Ovary (tissue), 3 donors: ENCODE data around the gene NAALADL2.

Experiments used
- CTCF ChIP-seq, 3 donors: fragments of 450-650 bp in 2 of 3; fragments of 200-600 bp in 1 of 3; IDR thresholded peaks; one replicate each; pipeline versions ENCODE4 v1.5.1 to v1.8.0; 2016 to 2022; ENCODE audit warnings: antibody characterized with exemption in 3 of 3, mild to moderate bottlenecking in 1 of 3
- POLR2A ChIP-seq: fragments of 450-650 bp; IDR thresholded peaks from one replicate; pipeline ENCODE4 v1.6.1; 2017; ENCODE audit warnings: antibody characterized with exemption, mild to moderate bottlenecking, moderate library complexity
- donor health status: DM: no; HTN: no; CAD: no.

GRCh38 chr3:175127075-175127662 lies 268.0 kb downstream of the NAALADL2 start:
- no peak for TF ChIP-seq CTCF (IDR thresholded peaks at IDR 0.05)
- no peak for TF ChIP-seq POLR2A
